ENCODE measurements around the gene HCRTR1. TPM values are rescaled to one million over a fixed set of nuclear protein-coding genes. Genes with fewer than 3 reads are reported as not detected.

The HCRTR1 gene
- total RNA-seq, 1 experiment from 2014 or later: not detected

GRCh38 chr1:31661856-31662255 is 44.4 kb downstream of the HCRTR1 start:
- Histone ChIP-seq H3K4me1 (ENCODE audit: insufficient read depth, low read length, poor library complexity, severe bottlenecking) (peaks cover 2% of the 10 kb centered on the region), H3K27ac (ENCODE audit: low read depth, low read length, poor library complexity, severe bottlenecking) (no peak overlapping the region), H3K36me3 (ENCODE audit: insufficient read depth, low read length, poor library complexity, severe bottlenecking) (no peaks in the 10 kb centered on the region), H3K4me3 (ENCODE audit: low read depth, low read length, poor library complexity, severe bottlenecking) (no peak overlapping the region), H3K27me3 (replicated peaks; ENCODE audit: insufficient read depth, low read depth, low read length, poor library complexity) (no peaks in the 10 kb centered on the region), H3K9me3 (ENCODE audit: low read depth, low read length, poor library complexity, severe bottlenecking) (no peaks in the 10 kb centered on the region)
- POLR2A ChIA-PET (ENCODE audit: low non-redundant PET): no interaction called here
- no peak for TF ChIP-seq EZH2 (IDR thresholded peaks at IDR 0.05; ENCODE audit: borderline replicate concordance, low read depth, low read length, poor library complexity, severe bottlenecking)
- TF ChIP-seq, protein P1, sequence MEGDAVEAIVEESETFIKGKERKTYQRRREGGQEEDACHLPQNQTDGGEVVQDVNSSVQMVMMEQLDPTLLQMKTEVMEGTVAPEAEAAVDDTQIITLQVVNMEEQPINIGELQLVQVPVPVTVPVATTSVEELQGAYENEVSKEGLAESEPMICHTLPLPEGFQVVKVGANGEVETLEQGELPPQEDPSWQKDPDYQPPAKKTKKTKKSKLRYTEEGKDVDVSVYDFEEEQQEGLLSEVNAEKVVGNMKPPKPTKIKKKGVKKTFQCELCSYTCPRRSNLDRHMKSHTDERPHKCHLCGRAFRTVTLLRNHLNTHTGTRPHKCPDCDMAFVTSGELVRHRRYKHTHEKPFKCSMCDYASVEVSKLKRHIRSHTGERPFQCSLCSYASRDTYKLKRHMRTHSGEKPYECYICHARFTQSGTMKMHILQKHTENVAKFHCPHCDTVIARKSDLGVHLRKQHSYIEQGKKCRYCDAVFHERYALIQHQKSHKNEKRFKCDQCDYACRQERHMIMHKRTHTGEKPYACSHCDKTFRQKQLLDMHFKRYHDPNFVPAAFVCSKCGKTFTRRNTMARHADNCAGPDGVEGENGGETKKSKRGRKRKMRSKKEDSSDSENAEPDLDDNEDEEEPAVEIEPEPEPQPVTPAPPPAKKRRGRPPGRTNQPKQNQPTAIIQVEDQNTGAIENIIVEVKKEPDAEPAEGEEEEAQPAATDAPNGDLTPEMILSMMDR (conservative IDR thresholded peaks at IDR 0.05; ENCODE audit: low read depth, low read length): no peak
- DNase-seq (ENCODE audit: low spot score): no peak
- BruUV-seq (replicated peaks): no TSS peak
- CTCF ChIA-PET: interaction anchor here (1.1 to 1.4 kb wide), 2 partner anchors 54 to 127 kb away, joined by 3 to 4 read pairs; no protein-coding TSS in a partner anchor
- intact Hi-C loops (cut with micrococcal nuclease; ENCODE audit: unreplicated experiment): loop anchor here (5.0 kb wide), 2 partner anchors 125 to 300 kb away; no protein-coding TSS in a partner anchor

DNA sequence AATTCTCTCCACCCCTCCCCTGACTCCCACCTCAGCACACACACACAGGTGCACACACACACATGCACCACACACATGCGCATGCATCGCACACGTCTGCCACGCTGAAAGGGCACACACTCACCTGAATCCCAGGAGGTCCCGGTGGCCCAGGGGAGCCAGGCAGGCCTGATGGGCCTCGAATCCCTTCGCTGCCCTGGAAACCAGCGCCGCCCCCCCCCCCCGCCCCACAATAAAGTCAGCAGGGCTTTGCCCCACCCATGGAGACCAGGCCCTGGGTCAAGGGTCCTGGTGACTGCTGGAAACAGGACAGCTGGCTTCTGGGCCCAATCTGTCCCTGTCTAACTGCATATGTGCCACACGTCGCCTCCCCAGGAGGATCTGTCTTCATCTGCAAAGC is 45.0 kb downstream of the HCRTR1 start:
- no TSS peak for BruUV-seq (replicated peaks)
- POLR2A ChIA-PET (ENCODE audit: low non-redundant PET): no interaction called here
- peaks cover 7% of the 10 kb centered on the region for H3K4me1 ChIP-seq (ENCODE audit: insufficient read depth, low read length, poor library complexity, severe bottlenecking)
- no peaks in the 10 kb centered on the region for H3K36me3 ChIP-seq (ENCODE audit: insufficient read depth, low read length, poor library complexity, severe bottlenecking)
- TF ChIP-seq, protein P1 (conservative IDR thresholded peaks at IDR 0.05; ENCODE audit: low read depth, low read length): no peak
- no peak for TF ChIP-seq EZH2 (IDR thresholded peaks at IDR 0.05; ENCODE audit: borderline replicate concordance, low read depth, low read length, poor library complexity, severe bottlenecking)
- H3K4me3 ChIP-seq (ENCODE audit: low read depth, low read length, poor library complexity, severe bottlenecking): no peak overlapping the region
- CTCF ChIA-PET: interaction anchor here (0.5 to 1.4 kb wide), 2 partner anchors 53 to 307 kb away, joined by 4 to 7 read pairs; no protein-coding TSS in a partner anchor
- no peaks in the 10 kb centered on the region for H3K9me3 ChIP-seq (ENCODE audit: low read depth, low read length, poor library complexity, severe bottlenecking)
- H3K27me3 ChIP-seq (replicated peaks; ENCODE audit: insufficient read depth, low read depth, low read length, poor library complexity): no peaks in the 10 kb centered on the region
- intact Hi-C loops (cut with micrococcal nuclease; ENCODE audit: unreplicated experiment): loop anchor here (5.0 kb wide), 2 partner anchors 125 to 300 kb away; no protein-coding TSS in a partner anchor
- no peak for DNase-seq (ENCODE audit: low spot score)
- H3K27ac ChIP-seq (ENCODE audit: low read depth, low read length, poor library complexity, severe bottlenecking): no peak overlapping the region

GRCh38 chr1:31663622-31664452 is 46.3 kb downstream of the HCRTR1 start:
- ChIA-PET POLR2A (ENCODE audit: low non-redundant PET) (no interaction called here), CTCF (interaction anchor here (0.5 to 2.4 kb wide), 5 partner anchors 82 to 738 kb away, joined by 5 to 23 read pairs (median 7); no protein-coding TSS in a partner anchor)
- intact Hi-C loops (cut with micrococcal nuclease; ENCODE audit: unreplicated experiment): loop anchor here (1.0 to 5.0 kb wide), 3 partner anchors 81 to 298 kb away; no protein-coding TSS in a partner anchor
- no peak overlapping the region for H3K27ac ChIP-seq (ENCODE audit: low read depth, low read length, poor library complexity, severe bottlenecking)
- no TSS peak for BruUV-seq (replicated peaks)
- TF ChIP-seq, protein P1 (conservative IDR thresholded peaks at IDR 0.05; ENCODE audit: low read depth, low read length): peak; percentile 87
- no peak for TF ChIP-seq EZH2 (IDR thresholded peaks at IDR 0.05; ENCODE audit: borderline replicate concordance, low read depth, low read length, poor library complexity, severe bottlenecking)
- H3K4me1 ChIP-seq (ENCODE audit: insufficient read depth, low read length, poor library complexity, severe bottlenecking): peaks cover 7% of the 10 kb centered on the region
- H3K9me3 ChIP-seq (ENCODE audit: low read depth, low read length, poor library complexity, severe bottlenecking): no peaks in the 10 kb centered on the region
- no peaks in the 10 kb centered on the region for H3K36me3 ChIP-seq (ENCODE audit: insufficient read depth, low read length, poor library complexity, severe bottlenecking)
- H3K27me3 ChIP-seq (replicated peaks; ENCODE audit: insufficient read depth, low read depth, low read length, poor library complexity): no peaks in the 10 kb centered on the region
- DNase-seq (ENCODE audit: low spot score): peak; percentile 54
- H3K4me3 ChIP-seq (ENCODE audit: low read depth, low read length, poor library complexity, severe bottlenecking): no peak overlapping the region

Measured in A673 (cell line).